Left cardiac atrium (tissue), 4 donors: ENCODE results near the gene NLRP12. TPM values are rescaled to one million over a fixed set of nuclear protein-coding genes. Genes with fewer than 3 reads are reported as not detected.
"Not testable (repeated sequence)": the region's sequence is repeated elsewhere in the genome, so short reads cannot be mapped to it uniquely, and the experiment has no call there.

Experiments used
- ATAC-seq, 2 donors: fragments of 200-7000 bp; cut with Tn5 transposase; one replicate each; pipeline ENCODE4 v1.9.1; 2020; ENCODE audit warnings: mild to moderate bottlenecking in 2 of 2, moderate library complexity in 2 of 2
- DNase-seq: peaks from one replicate; pipeline ENCODE4 v3.0.0-alpha.2; 2020
- intact Hi-C, 2 donors: fragments of 100-400 bp; cut with DNase I; formaldehyde crosslinking; loops; one replicate each; pipeline versions ENCODE4 v1.14.1 to v1.15.1; 2022 to 2023
- microRNA-seq, 2 donors: library from miRNA; unstranded; fragments of <30 nt; microRNA quantifications; one replicate each; pipeline ENCODE4 v1.2.0, GENCODE V29; 2020
- total RNA-seq, 2 donors: library from RNA; stranded (reverse); fragmentation: NEBNext Ultra II Directional; extraction: Animal tissue kit (Norgen Biotek cat#: 25700); gene quantifications; one replicate each; pipeline ENCODE4 v1.2.1, GENCODE V29; 2021
- donor health status: DM: no; HTN: yes; CAD: no.
- donor health status: DM: no; HTN: yes; CAD: no; lungs with severe emphysema.
- donor health status: DM: yes; HTN: yes; CAD: no.
- donor health status: Dilated cardiomyopathy.

The NLRP12 gene
- total RNA-seq, 2 donors from 2014 or later, result 0.56 to 0.84 TPM

GRCh38 chr19:53789708-53790678 is 34.1 kb downstream of the NLRP12 start:
- intact Hi-C loops, result loop anchor here in 1 of 2 donors (5.0 kb wide), 1 partner anchor 232 kb away; no protein-coding TSS in a partner anchor
- DNase-seq, result no peak
- ATAC-seq, result no peak

- intact Hi-C loops, result no loop called here
- ATAC-seq, result no peak
Observed at GRCh38 chr19:53787266-53787665, 36.8 kb downstream of the NLRP12 start.

GRCh38 chr19:53786744-53787143 is 37.4 kb downstream of the NLRP12 start:
- DNase-seq (no peak), ATAC-seq (no peak)
- intact Hi-C loops, result no loop called here

More at GRCh38 chr19:53787266-53787665, 36.8 kb downstream of the NLRP12 start:
- no peak for DNase-seq

GRCh38 chr19:53785196-53785889 is 38.8 kb downstream of the NLRP12 start:
- no peak for ATAC-seq
- intact Hi-C loops, result no loop called here
- no peak for DNase-seq

- intact Hi-C loops, result no loop called here
- no peak for ATAC-seq
- no peak for DNase-seq
Observed at GRCh38 chr19:53782698-53783097, 41.4 kb downstream of the NLRP12 start.

- ATAC-seq, DNase-seq, intact Hi-C loops: not testable (repeated sequence)
Observed at GRCh38 chr19:53781332-53781731, 42.8 kb downstream of the NLRP12 start.

- DNase-seq (no peak), ATAC-seq (no peak)
- intact Hi-C loops, result no loop called here
Observed at GRCh38 chr19:53780506-53780905, 43.6 kb downstream of the NLRP12 start.

GRCh38 chr19:53775524-53775923 is 48.6 kb downstream of the NLRP12 start:
- no peak for DNase-seq
- intact Hi-C loops, result no loop called here
- ATAC-seq, result no peak

GRCh38 chr19:53774491-53774890 is 49.6 kb downstream of the NLRP12 start:
- ATAC-seq, DNase-seq, intact Hi-C loops: not testable (repeated sequence)

- intact Hi-C loops, result no loop called here
- ATAC-seq (no peak), DNase-seq (no peak)
Observed at GRCh38 chr19:53773999-53774398, 50.1 kb downstream of the NLRP12 start.

GRCh38 chr19:53772943-53773342 is 51.2 kb downstream of the NLRP12 start:
- ATAC-seq, result peak in 1 of 2 donors; percentile 34
- DNase-seq, result peak; percentile 33
- intact Hi-C loops, result no loop called here

GRCh38 chr19:53771144-53771543 is 53.0 kb downstream of the NLRP12 start:
- DNase-seq (no peak), ATAC-seq (no peak)
- intact Hi-C loops, result no loop called here

GRCh38 chr19:53769696-53770309 is 54.3 kb downstream of the NLRP12 start:
- DNase-seq, ATAC-seq, intact Hi-C loops: not testable (repeated sequence)

- intact Hi-C loops, result no loop called here
- ATAC-seq (no peak), DNase-seq (no peak)
Observed at GRCh38 chr19:53768401-53768800, 55.7 kb downstream of the NLRP12 start.

- intact Hi-C loops, DNase-seq, ATAC-seq: not testable (repeated sequence)
Observed at GRCh38 chr19:53758991-53759390, 65.1 kb downstream of the NLRP12 start.

Small RNA genes lying within 50 kb of the gene (microRNA-seq; reads per million reads assigned to microRNA genes)
- gene MIR1283-2 (0 reads per million in 2 donors), gene MIR371A (0 reads per million in 2 donors), gene MIR372 (0.40 to 8.2 reads per million in 2 donors), gene MIR373 (0 to 2.5 reads per million in 2 donors), gene MIR516A1 (0 reads per million in 2 donors), gene MIR516A2 (0 reads per million in 2 donors), gene MIR519A1 (0.40 to 0.54 reads per million in 2 donors), gene MIR521-1 (0 reads per million in 2 donors), gene MIR522 (1.6 to 4.0 reads per million in 2 donors), gene MIR527 (0 reads per million in 2 donors)

Other genes starting within 250 kb of the NLRP12 start
- not detected for gene DPRX, start 192.3 kb downstream of the NLRP12 start, total RNA-seq
- gene MYADM, start 43.6 kb upstream of the NLRP12 start, total RNA-seq, result 100 to 1,000 TPM; 106 to 209 TPM
- gene PRKCG, start 57.9 kb upstream of the NLRP12 start, total RNA-seq, result not detected
- gene CACNG7, start 85.0 kb upstream of the NLRP12 start, total RNA-seq, result not detected
- gene CACNG8, start 138.6 kb upstream of the NLRP12 start, total RNA-seq, result under 1 TPM; 0.06 to 0.29 TPM
- under 1 TPM in 1 of 2 donors, not detected in 1; 0.21 TPM for gene CACNG6, start 167.3 kb upstream of the NLRP12 start, total RNA-seq
- gene VSTM1, start 239.6 kb upstream of the NLRP12 start, total RNA-seq, result under 1 TPM in 1 of 2 donors, not detected in 1; 0.29 TPM